ENCODE data around the gene PWWP2B. TPM values are rescaled to one million over a fixed set of nuclear protein-coding genes. Genes with fewer than 3 reads are reported as not detected.

The PWWP2B gene
- total RNA-seq = 10 to 100 TPM in 4 of 5 experiments, 1 to 10 TPM in 1; 9.1 to 22.2 (median 12.1) TPM
- polyA plus RNA-seq = 1 to 10 TPM; 1.5 to 3.6 TPM
- 17.4 reads per million, percentile 47 among the genes with 10 or more reads in this experiment for total RNA-seq

GRCh38 chr10:132397036-132397541 lies at the start of gene PWWP2B:
Gene PWWP2B, plus strand, starts transcription at chr10:132397200. Its CDS starts 27 bp downstream, at chr10:132397227.
- Histone ChIP-seq H3K27ac (ENCODE audit: low read depth, low read length) (peak within 1 kb of the TSS; percentile 85), H3K4me3 (ENCODE audit: low read length) (peak within 1 kb of the TSS; percentile 79), H3K27me3 (ENCODE audit: control insufficient read depth in 2 of 2, insufficient read depth in 2 of 2, low read length in 2 of 2) (no peaks in the 10 kb centered on the region), H3K9me3 (ENCODE audit: control insufficient read depth in 2 of 3, low read length in 3 of 3) (no peaks in the 10 kb centered on the region), H3K36me3 (ENCODE audit: control insufficient read depth in 2 of 3, insufficient read depth in 3 of 3, low read length in 3 of 3) (no peaks in the 10 kb centered on the region), H3K4me1 (ENCODE audit: control insufficient read depth in 2 of 2, insufficient read depth in 2 of 2, low read length in 2 of 2) (peaks cover 9 to 10% of the 10 kb centered on the region in 2 donors)
- intact Hi-C loops (cut with micrococcal nuclease) = loop anchor here (1.0 to 5.0 kb wide), 6 partner anchors 24 to 140 kb away; partner anchors contain the start of genes INPP5A (in 1 of the 2), LRRC27 (in 1 of the 2) and STK32C (in 1 of the 2)
- Mint-ChIP-seq H3K27me3 (peaks cover 0 to 6% (median 0%) of the 10 kb centered on the region in 5 donors), H3K36me3 (peaks cover 0 to 5% (median 0%) of the 10 kb centered on the region in 5 donors), H3K4me1 (peaks cover 0 to 38% (median 25%) of the 10 kb centered on the region in 7 donors), H3K27ac (peak within 1 kb of the TSS; percentile 42 to 90 (median 86)), H3K4me3 (peak within 1 kb of the TSS; percentile 83 to 95 (median 90)), H3K9me3 (peaks cover 0 to 6% (median 0%) of the 10 kb centered on the region in 11 donors)
- ChIA-PET POLR2A (interaction anchor here (1.0 to 1.6 kb wide), 5 partner anchors 10 to 54 kb away, joined by 3 to 8 read pairs (median 6); no protein-coding TSS in a partner anchor), CTCF (interaction anchor here (0.6 kb wide), 2 partner anchors 29 to 55 kb away, joined by 3 read pairs; no protein-coding TSS in a partner anchor)
- ATAC-seq = peak; percentile 65
- peak; percentile 48 to 73 (median 60) for DNase-seq

- CTCF ChIA-PET = interaction anchor here (1.5 kb wide), 1 partner anchor 32 kb away, joined by 7 read pairs; no protein-coding TSS in a partner anchor
- POLR2A ChIA-PET = interaction anchor here (1.1 kb wide), 1 partner anchor 87 kb away, joined by 3 read pairs; no protein-coding TSS in a partner anchor
- peaks cover 2 to 29% (median 15%) of the 10 kb centered on the region in 5 donors for H3K36me3 Mint-ChIP-seq
- no peak overlapping the region for H3K4me3 Mint-ChIP-seq
- H3K9me3 ChIP-seq (ENCODE audit: control insufficient read depth in 2 of 3, low read length in 3 of 3) = no peaks in the 10 kb centered on the region
- H3K27ac Mint-ChIP-seq = peak overlapping the region in 1 of 9 donors; percentile 74
- no peak overlapping the region for H3K27ac ChIP-seq (ENCODE audit: low read depth, low read length)
- DNase-seq = no peak
- H3K4me3 ChIP-seq (ENCODE audit: low read length) = no peak overlapping the region
- peaks cover 0 to 2% (median 0%) of the 10 kb centered on the region in 7 donors for H3K4me1 Mint-ChIP-seq
- ATAC-seq = no peak
- peaks cover 0 to 3% (median 2%) of the 10 kb centered on the region in 11 donors for H3K9me3 Mint-ChIP-seq
- no peaks in the 10 kb centered on the region for H3K4me1 ChIP-seq (ENCODE audit: control insufficient read depth in 2 of 2, insufficient read depth in 2 of 2, low read length in 2 of 2)
- no peaks in the 10 kb centered on the region for H3K27me3 ChIP-seq (ENCODE audit: control insufficient read depth in 2 of 2, insufficient read depth in 2 of 2, low read length in 2 of 2)
- H3K27me3 Mint-ChIP-seq = no peaks in the 10 kb centered on the region
- intact Hi-C loops (cut with micrococcal nuclease) = no loop called here
- H3K36me3 ChIP-seq (ENCODE audit: control insufficient read depth in 2 of 3, insufficient read depth in 3 of 3, low read length in 3 of 3) = peaks cover 0 to 11% (median 0%) of the 10 kb centered on the region in 3 experiments
Measured at GRCh38 chr10:132347211-132347930, 49.6 kb upstream of the PWWP2B start.

DNA sequence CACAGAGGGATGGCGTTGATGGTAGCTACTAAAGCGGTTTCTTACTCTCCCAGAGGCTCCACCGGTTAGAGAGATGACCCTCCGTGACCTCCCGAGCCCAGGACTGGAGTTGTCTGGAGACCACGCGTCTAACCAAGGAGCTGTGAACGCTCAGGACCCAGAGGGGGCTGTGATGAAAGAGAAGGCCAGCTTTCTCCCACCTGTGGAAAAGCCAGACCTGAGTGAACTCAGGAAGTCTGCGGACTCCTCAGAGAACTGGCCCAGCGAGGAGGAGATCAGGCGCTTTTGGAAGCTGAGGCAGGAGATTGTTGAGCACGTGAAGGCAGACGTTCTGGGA lies 49.1 kb upstream of the PWWP2B start:
- ATAC-seq (no peak), DNase-seq (no peak)
- H3K27me3 ChIP-seq (ENCODE audit: control insufficient read depth in 2 of 2, insufficient read depth in 2 of 2, low read length in 2 of 2) = no peaks in the 10 kb centered on the region
- CTCF ChIA-PET = interaction anchor here (1.5 kb wide), 1 partner anchor 33 kb away, joined by 7 read pairs; no protein-coding TSS in a partner anchor
- Mint-ChIP-seq H3K9me3 (no peaks in the 10 kb centered on the region), H3K36me3 (peaks cover 0 to 25% (median 12%) of the 10 kb centered on the region in 5 donors), H3K4me3 (no peak overlapping the region), H3K27ac (no peak overlapping the region), H3K4me1 (peaks cover 0 to 5% (median 4%) of the 10 kb centered on the region in 7 donors), H3K27me3 (no peaks in the 10 kb centered on the region)
- H3K27ac ChIP-seq (ENCODE audit: low read depth, low read length) = no peak overlapping the region
- intact Hi-C loops (cut with micrococcal nuclease) = no loop called here
- H3K36me3 ChIP-seq (ENCODE audit: control insufficient read depth in 2 of 3, insufficient read depth in 3 of 3, low read length in 3 of 3) = peaks cover 0 to 11% (median 0%) of the 10 kb centered on the region in 3 experiments
- no peaks in the 10 kb centered on the region for H3K9me3 ChIP-seq (ENCODE audit: control insufficient read depth in 2 of 3, low read length in 3 of 3)
- no peak overlapping the region for H3K4me3 ChIP-seq (ENCODE audit: low read length)
- no peaks in the 10 kb centered on the region for H3K4me1 ChIP-seq (ENCODE audit: control insufficient read depth in 2 of 2, insufficient read depth in 2 of 2, low read length in 2 of 2)
- POLR2A ChIA-PET = interaction anchor here (1.1 kb wide), 1 partner anchor 86 kb away, joined by 3 read pairs; no protein-coding TSS in a partner anchor

- H3K36me3 Mint-ChIP-seq = peaks cover 0 to 11% (median 2%) of the 10 kb centered on the region in 5 donors
- no peak overlapping the region for H3K27ac Mint-ChIP-seq
- Histone ChIP-seq H3K9me3 (ENCODE audit: control insufficient read depth in 2 of 3, low read length in 3 of 3) (no peaks in the 10 kb centered on the region), H3K4me1 (ENCODE audit: control insufficient read depth in 2 of 2, insufficient read depth in 2 of 2, low read length in 2 of 2) (no peaks in the 10 kb centered on the region), H3K4me3 (ENCODE audit: low read length) (no peak overlapping the region), H3K27me3 (ENCODE audit: control insufficient read depth in 2 of 2, insufficient read depth in 2 of 2, low read length in 2 of 2) (no peaks in the 10 kb centered on the region), H3K36me3 (ENCODE audit: control insufficient read depth in 2 of 3, insufficient read depth in 3 of 3, low read length in 3 of 3) (peaks cover 0 to 6% (median 0%) of the 10 kb centered on the region in 3 experiments), H3K27ac (ENCODE audit: low read depth, low read length) (no peak overlapping the region)
- no peak overlapping the region for H3K4me3 Mint-ChIP-seq
- H3K9me3 Mint-ChIP-seq = no peaks in the 10 kb centered on the region
- peaks cover 0 to 9% (median 5%) of the 10 kb centered on the region in 7 donors for H3K4me1 Mint-ChIP-seq
- intact Hi-C loops (cut with micrococcal nuclease) = no loop called here
- no peaks in the 10 kb centered on the region for H3K27me3 Mint-ChIP-seq
- ATAC-seq = no peak
- CTCF ChIA-PET = no interaction called here
- no peak for DNase-seq
- POLR2A ChIA-PET = no interaction called here
Measured at GRCh38 chr10:132349766-132350165, 47.2 kb upstream of the PWWP2B start.

- no peak overlapping the region for H3K4me3 Mint-ChIP-seq
- no peaks in the 10 kb centered on the region for H3K27me3 Mint-ChIP-seq
- no peaks in the 10 kb centered on the region for H3K9me3 Mint-ChIP-seq
- no peaks in the 10 kb centered on the region for H3K4me1 ChIP-seq (ENCODE audit: control insufficient read depth in 2 of 2, insufficient read depth in 2 of 2, low read length in 2 of 2)
- no peak for ATAC-seq
- POLR2A ChIA-PET = no interaction called here
- DNase-seq = no peak
- no peak overlapping the region for H3K27ac Mint-ChIP-seq
- peaks cover 0 to 4% (median 0%) of the 10 kb centered on the region in 3 experiments for H3K36me3 ChIP-seq (ENCODE audit: control insufficient read depth in 2 of 3, insufficient read depth in 3 of 3, low read length in 3 of 3)
- H3K9me3 ChIP-seq (ENCODE audit: control insufficient read depth in 2 of 3, low read length in 3 of 3) = no peaks in the 10 kb centered on the region
- H3K4me3 ChIP-seq (ENCODE audit: low read length) = no peak overlapping the region
- CTCF ChIA-PET = interaction anchor here (1.4 kb wide), 1 partner anchor 26 kb away, joined by 4 read pairs; no protein-coding TSS in a partner anchor
- H3K27me3 ChIP-seq (ENCODE audit: control insufficient read depth in 2 of 2, insufficient read depth in 2 of 2, low read length in 2 of 2) = no peaks in the 10 kb centered on the region
- intact Hi-C loops (cut with micrococcal nuclease) = no loop called here
- H3K36me3 Mint-ChIP-seq = peaks cover 0 to 10% (median 0%) of the 10 kb centered on the region in 5 donors
- H3K27ac ChIP-seq (ENCODE audit: low read depth, low read length) = no peak overlapping the region
- peaks cover 0 to 9% (median 5%) of the 10 kb centered on the region in 7 donors for H3K4me1 Mint-ChIP-seq
Measured at GRCh38 chr10:132350391-132350790, 46.6 kb upstream of the PWWP2B start.

DNA sequence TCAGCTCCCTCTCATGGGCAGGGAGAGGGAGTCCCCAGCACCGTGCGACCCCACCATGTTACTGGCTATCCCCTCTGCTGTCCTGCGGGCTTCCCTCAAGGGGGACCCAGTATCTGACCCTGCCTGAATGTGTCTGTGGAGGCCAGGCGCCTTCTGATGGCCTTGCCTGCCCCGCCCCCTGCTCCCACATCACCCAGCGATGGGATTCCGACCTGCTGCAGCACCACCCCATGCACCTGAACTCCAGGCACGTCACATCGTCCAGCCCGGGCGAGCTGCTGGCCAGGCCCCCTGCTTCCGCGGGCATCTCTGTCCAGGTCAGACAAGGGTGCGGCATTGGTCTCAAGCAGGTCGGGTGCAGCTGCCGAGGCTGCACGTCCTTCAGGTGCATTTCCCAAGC lies 46.1 kb upstream of the PWWP2B start:
- no peak overlapping the region for H3K4me3 Mint-ChIP-seq
- Histone ChIP-seq H3K9me3 (ENCODE audit: control insufficient read depth in 2 of 3, low read length in 3 of 3) (no peaks in the 10 kb centered on the region), H3K4me1 (ENCODE audit: control insufficient read depth in 2 of 2, insufficient read depth in 2 of 2, low read length in 2 of 2) (no peaks in the 10 kb centered on the region), H3K4me3 (ENCODE audit: low read length) (no peak overlapping the region), H3K27me3 (ENCODE audit: control insufficient read depth in 2 of 2, insufficient read depth in 2 of 2, low read length in 2 of 2) (no peaks in the 10 kb centered on the region), H3K36me3 (ENCODE audit: control insufficient read depth in 2 of 3, insufficient read depth in 3 of 3, low read length in 3 of 3) (peaks cover 0 to 4% (median 0%) of the 10 kb centered on the region in 3 experiments), H3K27ac (ENCODE audit: low read depth, low read length) (no peak overlapping the region)
- H3K4me1 Mint-ChIP-seq = peaks cover 0 to 9% (median 5%) of the 10 kb centered on the region in 7 donors
- intact Hi-C loops (cut with micrococcal nuclease) = no loop called here
- ChIA-PET POLR2A (no interaction called here), CTCF (interaction anchor here (0.6 to 1.4 kb wide), 2 partner anchors 26 to 438 kb away, joined by 3 to 4 read pairs; no protein-coding TSS in a partner anchor)
- no peaks in the 10 kb centered on the region for H3K27me3 Mint-ChIP-seq
- H3K36me3 Mint-ChIP-seq = peaks cover 0 to 10% (median 0%) of the 10 kb centered on the region in 5 donors
- H3K9me3 Mint-ChIP-seq = no peaks in the 10 kb centered on the region
- no peak for DNase-seq
- H3K27ac Mint-ChIP-seq = no peak overlapping the region
- ATAC-seq = no peak

Measured in naive thymus-derived CD4-positive, alpha-beta T cell (primary cell).